GM19397 (cell line): ENCODE results near the gene KCNJ10.

Experiments used
- ATAC-seq: cut with Tn5 transposase; IDR thresholded peaks from one replicate; pipeline ENCODE4 v1.9.1; 2021; ENCODE audit warnings: mild to moderate bottlenecking, moderate library complexity; ENCODE audit not compliant: unreplicated experiment

Gene KCNJ10

DNA sequence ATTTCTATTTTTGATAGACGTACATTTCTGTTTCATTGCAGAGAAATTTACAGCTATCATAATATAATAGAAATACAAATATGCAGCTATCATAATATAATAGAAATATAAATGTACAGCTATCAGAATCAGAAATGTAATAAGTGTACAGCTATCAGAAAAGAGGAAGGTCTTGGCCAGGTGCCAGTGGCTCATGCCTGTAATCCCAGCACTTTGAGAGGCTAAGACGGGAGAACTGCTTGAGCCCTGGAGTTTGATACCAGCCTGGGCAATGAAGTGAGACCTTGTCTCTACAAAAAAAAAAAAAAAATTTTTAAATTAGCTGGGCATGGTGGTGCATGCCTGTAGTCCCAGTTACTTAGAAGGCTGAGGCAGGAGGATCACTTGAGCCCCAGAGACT lies 76.0 kb downstream of the KCNJ10 start:
- no peak for ATAC-seq

DNA sequence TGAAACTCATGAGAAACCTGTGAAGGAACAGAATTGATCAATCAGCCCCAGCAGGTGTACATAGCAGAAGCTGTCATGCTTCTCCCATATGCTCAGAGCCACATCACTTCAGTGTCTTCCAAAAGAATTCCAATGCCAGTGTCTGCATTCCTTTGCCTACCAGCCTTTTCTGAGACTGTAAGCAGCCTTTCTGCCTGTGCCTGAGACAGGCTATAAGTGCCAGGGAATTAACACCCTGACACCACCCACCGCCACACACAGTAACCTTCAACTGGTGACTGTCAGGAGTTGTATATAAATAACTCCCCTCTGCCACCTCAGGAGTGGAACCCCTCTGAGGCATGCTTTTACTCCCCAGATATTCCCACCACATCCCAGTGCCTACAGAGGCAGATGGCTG lies 77.8 kb downstream of the KCNJ10 start:
- no peak for ATAC-seq

GRCh38 chr1:159991513-159991912 lies 78.4 kb downstream of the KCNJ10 start:
- ATAC-seq: no peak

GRCh38 chr1:159990005-159990404 lies 80.0 kb downstream of the KCNJ10 start:
- ATAC-seq: no peak

GRCh38 chr1:159989581-159989980 lies 80.4 kb downstream of the KCNJ10 start:
- ATAC-seq: no peak

- no peak for ATAC-seq
Observed at GRCh38 chr1:159988006-159988405, 82.0 kb downstream of the KCNJ10 start.

- no peak for ATAC-seq
Observed at GRCh38 chr1:159987186-159987585, 82.8 kb downstream of the KCNJ10 start.

DNA sequence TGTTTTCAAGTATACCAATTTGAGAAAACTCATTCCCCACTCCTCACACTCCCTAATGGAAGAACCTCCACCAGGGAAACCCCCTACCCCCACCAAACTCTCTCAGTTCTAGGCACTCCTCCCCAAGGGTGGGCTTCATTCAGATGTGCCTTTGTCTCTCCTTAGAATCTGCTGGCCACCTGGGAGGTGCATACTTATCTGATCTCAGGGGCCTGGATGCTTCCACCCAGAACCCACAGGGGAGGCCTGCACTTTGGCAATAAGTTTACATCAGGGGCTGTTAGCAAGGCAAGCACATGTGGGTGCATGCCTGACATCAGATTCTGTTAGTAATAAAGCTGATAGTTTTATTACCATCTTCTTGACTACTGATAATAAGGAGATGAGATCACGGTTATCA lies 83.4 kb downstream of the KCNJ10 start:
- ATAC-seq: no peak

- no peak for ATAC-seq
Observed at GRCh38 chr1:159986093-159986492, 83.9 kb downstream of the KCNJ10 start.

GRCh38 chr1:159985473-159985872 lies 84.5 kb downstream of the KCNJ10 start:
- no peak for ATAC-seq

DNA sequence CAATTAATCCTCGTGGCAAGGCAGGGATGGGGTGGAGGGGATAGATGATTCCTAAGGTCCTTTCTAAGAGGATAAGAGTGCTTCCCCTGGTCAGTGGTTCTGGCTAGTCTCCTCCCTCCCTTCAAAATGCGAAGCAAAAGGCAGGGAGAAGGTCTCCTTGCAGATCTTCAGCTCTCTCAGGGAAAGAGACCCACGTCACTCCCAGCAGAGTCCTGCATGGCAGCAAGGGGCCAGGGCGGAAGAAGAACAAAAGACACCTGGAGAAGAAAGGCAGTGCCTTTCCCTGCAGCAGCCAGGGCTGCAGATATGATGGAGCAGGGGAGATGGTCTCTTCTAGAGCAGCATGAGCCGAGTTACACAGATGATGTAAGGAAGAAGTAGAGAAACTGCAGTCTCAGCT lies 86.3 kb downstream of the KCNJ10 start:
- no peak for ATAC-seq

DNA sequence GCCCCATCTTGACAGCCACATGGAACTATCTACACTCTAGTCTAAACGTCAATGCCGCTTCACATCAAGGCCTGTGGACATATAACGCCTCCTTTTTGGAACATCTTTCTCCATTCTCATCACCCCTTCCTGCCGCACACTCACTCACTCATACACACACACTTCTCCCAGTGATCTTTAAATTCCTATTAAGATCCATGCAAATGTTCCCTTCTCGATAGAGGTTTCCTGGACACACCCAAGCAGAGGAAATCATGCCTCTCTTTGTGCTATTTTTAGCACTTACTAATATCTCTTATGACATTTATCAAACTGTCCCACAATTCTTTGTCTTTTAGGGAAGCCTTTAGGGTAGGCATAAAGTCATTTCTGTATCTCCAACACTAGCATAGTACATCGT lies 87.7 kb downstream of the KCNJ10 start:
- ATAC-seq: no peak

DNA sequence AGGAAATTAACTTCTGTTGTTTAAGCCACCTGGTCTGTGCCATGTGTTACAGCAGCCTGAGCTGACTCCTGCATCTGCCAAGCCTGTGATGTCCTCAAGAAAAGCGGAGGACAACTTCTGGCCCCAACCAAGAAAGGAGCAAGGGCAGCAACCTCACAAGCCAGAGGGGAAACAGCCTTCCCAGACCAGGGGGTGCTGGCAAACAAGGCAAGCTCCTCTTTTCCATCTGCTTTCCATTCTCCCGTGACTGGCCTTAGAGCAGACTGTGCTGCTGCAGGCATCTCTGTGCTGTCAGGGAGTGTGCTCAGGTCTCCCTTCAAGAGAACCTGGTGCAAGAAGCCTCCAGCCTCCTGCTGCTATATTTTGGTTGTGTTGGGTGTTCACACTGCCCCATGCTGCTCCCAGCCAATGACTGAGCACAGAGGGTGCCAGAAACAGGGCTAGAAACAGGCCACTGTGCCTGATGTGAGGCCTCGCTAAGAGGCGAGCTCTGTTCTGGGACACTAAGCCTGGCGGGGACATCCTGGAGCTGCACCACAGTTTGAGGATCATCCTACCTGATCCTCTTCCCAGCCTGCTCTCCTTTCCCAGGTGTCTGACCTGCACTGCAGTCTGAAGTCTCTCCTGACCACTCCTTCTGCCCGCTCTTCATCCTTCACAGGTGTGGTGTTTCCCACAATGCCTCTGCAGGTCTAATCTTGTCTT lies 88.5 kb downstream of the KCNJ10 start:
- no peak for ATAC-seq

GRCh38 chr1:159980786-159981185 lies 89.2 kb downstream of the KCNJ10 start:
- ATAC-seq: no peak

DNA sequence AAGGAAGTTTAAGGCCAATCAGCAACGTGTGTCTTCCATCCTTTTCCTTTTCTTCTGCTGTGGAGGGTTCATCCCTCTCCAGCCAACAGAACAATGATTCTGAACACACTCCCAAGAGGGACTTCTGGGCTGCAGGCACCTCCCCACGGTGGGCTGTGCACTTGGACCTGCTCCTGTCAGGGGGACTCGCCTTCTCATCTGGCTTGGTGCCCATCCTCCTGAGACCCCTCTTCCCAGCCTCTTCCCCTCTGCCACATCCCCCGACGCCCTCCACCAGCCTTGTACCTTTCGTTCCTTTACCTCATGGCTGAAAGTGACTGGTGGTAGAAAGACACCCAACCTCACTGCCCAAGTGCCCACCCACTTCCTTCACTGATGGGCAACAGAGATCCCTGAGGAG lies 89.9 kb downstream of the KCNJ10 start:
- no peak for ATAC-seq

DNA sequence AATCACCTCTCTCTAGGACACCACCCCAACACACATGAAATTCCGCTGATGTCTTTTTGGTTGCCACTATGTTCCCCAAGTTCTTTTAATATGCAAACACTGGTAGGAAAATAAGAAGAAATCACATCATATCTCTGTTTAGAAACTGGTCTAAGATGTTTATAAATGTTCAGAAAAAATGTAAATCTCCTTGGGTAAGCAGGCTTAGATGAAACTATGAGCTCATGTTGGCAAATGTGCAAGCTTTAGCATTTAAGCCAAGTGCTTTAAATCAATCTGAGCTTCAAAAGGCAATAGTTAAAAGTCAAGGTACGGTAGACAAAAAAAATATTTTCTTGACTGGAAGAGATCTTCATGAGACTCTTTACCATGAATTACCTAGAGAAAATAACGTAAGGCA lies 90.7 kb downstream of the KCNJ10 start:
- ATAC-seq: no peak

- no peak for ATAC-seq
Observed at GRCh38 chr1:159978107-159978398, 91.9 kb downstream of the KCNJ10 start.

DNA sequence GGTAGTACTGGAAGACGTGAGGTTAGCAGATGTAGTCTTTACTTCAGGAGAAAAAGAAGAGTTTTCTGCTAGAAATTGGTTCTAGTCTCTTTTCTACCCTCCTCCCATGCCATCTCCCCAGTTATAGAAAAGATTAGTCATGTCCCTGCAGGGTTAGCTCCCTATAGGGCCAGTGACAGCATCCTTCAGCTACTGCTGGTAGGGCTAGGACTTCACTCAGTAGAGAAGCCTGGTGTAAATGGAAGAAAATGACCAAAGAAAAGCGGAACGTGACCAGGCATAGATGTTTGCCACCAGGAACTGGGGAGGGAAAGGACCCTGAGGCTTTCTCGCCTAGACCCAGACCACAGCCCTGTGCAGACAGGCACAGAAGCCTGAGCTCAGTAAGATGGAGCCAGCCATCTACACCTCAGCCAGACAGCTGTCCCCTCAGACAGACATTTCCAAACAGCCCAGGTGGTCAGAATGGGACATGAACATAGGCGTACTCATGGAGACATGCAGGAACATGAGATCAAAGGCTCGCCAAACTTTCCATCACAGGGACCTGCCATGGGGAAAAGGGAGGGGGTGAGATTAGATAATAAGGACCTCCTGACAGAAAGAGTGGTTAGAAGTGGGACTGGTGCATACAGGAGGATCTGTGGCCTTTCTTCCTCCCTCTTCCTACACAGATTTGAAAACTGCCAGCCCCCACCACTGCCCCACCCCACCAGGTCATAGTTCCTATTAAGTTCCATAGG lies 92.4 kb downstream of the KCNJ10 start:
- ATAC-seq: no peak

DNA sequence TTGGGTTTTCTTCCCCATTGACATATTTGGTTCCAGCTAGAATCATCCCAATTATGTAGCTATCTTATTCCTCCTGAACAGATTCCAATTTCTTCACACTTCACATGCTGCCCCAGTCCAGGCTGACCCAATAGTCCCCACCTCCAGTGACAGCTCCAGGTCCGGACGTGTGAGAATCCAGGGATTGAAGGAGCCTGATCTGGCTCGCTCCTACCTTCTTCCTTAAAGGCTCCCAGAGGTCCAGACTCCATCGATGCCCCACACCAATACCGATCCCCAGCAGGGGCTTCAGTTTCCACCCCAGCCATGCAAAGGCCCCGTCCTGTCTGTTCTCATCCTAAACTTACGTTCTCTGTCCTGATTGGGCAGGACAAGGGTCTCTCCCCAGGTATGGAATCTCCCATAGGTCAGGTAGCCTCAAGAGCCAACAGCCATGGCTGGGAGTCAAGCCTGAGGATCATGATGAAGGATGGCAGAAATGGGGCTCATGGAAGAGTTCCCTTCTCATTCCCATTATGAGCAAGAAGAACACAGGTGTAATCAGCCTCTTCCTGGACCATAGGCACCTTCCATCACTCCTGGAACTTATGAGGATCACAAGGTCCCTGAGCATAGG lies 95.5 kb downstream of the KCNJ10 start:
- ATAC-seq: no peak

DNA sequence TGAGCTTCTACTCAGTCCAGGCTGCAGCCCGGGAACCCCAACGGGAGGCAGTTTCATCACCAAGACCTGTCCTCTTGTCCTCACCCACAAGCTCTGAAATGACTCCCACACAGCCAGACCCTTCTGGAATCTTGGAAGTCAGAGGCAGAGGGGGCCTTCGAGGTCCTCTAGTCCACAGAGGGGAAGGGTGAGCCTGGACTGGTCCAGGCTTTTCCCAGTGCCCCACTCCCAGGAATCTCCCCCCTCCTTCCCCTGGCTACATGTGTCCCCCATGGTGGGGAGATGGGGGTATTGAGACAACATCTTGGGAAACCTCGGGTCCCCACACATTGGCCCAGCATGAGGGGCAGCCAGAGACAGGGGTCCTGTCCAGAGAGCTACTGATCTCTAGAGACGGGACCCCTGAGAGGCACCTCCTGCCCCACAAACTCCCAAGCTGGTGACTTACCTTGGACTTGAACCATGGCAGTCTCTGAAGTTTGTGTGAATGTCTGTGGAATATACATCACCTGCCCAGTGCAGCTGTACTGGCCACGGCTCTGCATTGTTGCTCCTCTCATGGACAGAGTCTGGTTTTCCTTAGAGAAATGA lies 96.5 kb downstream of the KCNJ10 start:
- no peak for ATAC-seq

DNA sequence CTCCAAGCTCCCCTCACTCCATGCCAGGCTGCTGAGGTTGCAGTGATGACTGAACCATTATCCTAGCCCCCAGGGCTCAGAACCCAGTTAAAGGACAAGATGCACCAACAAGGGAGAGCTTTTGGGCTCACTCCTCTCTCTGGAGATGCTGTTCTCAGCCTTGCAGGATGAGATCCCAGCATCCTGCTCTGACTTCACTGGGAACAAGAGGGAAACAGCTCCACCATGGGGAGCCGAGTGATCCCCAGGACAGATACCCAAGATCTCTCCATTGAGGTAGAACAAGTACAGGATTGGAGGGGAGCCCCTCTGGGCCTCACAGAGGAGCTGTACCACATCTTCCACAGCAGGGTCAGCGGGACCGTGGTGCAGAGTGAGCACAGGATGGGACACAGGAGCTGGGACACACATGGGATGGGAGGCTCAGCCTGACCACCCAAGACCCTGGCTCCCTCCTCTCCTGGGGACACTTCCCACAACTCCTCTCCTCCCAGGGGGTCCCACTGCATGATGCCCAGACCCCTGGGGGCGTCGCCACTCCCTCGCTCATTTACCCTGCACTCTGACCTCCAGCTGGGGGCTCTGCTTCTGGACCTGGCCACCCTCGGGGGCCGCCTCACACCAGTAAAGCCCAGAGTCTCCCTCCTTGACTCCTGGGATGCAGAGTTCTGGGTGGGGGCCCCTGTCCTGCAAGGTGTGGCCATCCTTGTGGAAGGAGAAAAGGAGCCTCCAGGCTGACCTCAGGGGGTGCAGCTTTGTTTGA lies 97.3 kb downstream of the KCNJ10 start:
- ATAC-seq: no peak
